ENCODE results near the gene PARS2. TPM values are rescaled to one million over a fixed set of nuclear protein-coding genes. Genes with fewer than 3 reads are reported as not detected.

PARS2 gene
- total RNA-seq, 1 donor from 2014 or later, result 5.1 TPM

DNA sequence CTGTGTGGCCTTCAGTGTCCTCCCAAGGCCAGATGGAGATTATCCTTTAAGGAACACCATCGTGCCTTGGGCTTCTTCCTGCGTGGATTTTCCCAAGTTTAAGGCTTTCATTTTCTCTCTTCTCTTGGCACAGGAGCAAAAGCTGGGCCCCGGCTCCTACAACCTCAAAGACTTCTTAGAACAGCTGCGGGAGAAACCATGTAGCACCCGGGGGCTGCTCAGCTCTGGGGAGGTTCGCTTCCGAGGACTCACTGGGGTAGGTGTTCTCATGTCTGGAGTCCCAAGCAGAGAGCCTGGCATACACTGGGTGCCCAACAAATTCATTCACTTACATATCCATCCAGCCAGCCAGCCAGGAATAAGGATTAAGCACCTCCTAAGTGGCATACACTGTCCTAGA, 43.4 kb upstream of the PARS2 start:
- Histone ChIP-seq H3K4me3 (no peak overlapping the region), H3K9me3 (replicated peaks) (no peaks in the 10 kb centered on the region), H3K4me1 (no peaks in the 10 kb centered on the region), H3K27me3 (ENCODE audit: low read depth) (peaks cover 29% of the 10 kb centered on the region), H3K27ac (replicated peaks) (no peak overlapping the region), H3K36me3 (no peaks in the 10 kb centered on the region)
- no peak for DNase-seq
- TF ChIP-seq, protein P1, sequence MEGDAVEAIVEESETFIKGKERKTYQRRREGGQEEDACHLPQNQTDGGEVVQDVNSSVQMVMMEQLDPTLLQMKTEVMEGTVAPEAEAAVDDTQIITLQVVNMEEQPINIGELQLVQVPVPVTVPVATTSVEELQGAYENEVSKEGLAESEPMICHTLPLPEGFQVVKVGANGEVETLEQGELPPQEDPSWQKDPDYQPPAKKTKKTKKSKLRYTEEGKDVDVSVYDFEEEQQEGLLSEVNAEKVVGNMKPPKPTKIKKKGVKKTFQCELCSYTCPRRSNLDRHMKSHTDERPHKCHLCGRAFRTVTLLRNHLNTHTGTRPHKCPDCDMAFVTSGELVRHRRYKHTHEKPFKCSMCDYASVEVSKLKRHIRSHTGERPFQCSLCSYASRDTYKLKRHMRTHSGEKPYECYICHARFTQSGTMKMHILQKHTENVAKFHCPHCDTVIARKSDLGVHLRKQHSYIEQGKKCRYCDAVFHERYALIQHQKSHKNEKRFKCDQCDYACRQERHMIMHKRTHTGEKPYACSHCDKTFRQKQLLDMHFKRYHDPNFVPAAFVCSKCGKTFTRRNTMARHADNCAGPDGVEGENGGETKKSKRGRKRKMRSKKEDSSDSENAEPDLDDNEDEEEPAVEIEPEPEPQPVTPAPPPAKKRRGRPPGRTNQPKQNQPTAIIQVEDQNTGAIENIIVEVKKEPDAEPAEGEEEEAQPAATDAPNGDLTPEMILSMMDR (IDR thresholded peaks at IDR 0.05; ENCODE audit: borderline replicate concordance), result no peak
- intact Hi-C loops (cut with micrococcal nuclease), result loop anchor here (10.0 kb wide), 1 partner anchor 733 kb away; no protein-coding TSS in a partner anchor

DNA sequence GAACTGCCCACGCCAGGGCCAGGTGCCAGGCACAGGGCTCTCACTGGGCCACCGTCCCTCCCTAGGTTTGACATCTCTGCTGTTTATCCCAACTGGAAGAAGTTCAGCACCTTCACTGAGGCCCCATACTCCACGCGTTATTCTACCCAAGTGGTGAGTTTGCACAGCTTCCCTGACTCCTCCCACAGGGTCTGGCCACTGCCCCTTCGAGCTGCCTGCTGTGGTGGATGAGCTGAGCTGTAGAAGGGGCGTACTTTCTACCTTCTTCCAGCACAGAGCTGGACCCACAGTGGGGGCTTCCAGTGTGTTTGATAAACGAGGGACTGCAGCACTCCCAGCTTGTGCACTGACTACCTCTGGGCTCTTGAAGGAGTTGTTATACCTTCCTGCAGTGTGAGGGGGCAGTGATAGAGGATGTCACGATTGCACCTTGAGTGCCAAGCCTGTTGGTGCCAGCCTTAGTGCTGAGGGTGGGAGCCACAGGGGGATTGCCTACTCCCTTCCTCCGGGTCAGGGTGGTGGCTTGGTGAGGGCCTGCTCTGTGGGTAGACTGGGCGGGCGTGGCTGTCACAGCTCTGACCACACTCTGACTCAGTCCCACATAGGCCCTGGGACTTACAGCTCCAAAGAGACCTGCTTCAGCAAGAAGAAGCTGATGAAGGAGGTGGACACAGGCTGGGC, 42.7 kb upstream of the PARS2 start:
- H3K36me3 ChIP-seq, result no peaks in the 10 kb centered on the region
- no peaks in the 10 kb centered on the region for H3K4me1 ChIP-seq
- no peak overlapping the region for H3K27ac ChIP-seq (replicated peaks)
- TF ChIP-seq, protein P1 (IDR thresholded peaks at IDR 0.05; ENCODE audit: borderline replicate concordance), result no peak
- H3K27me3 ChIP-seq (ENCODE audit: low read depth), result peaks cover 35% of the 10 kb centered on the region
- intact Hi-C loops (cut with micrococcal nuclease), result loop anchor here (10.0 kb wide), 1 partner anchor 732 kb away; no protein-coding TSS in a partner anchor
- no peaks in the 10 kb centered on the region for H3K9me3 ChIP-seq (replicated peaks)
- no peak overlapping the region for H3K4me3 ChIP-seq
- no peak for DNase-seq

DNA sequence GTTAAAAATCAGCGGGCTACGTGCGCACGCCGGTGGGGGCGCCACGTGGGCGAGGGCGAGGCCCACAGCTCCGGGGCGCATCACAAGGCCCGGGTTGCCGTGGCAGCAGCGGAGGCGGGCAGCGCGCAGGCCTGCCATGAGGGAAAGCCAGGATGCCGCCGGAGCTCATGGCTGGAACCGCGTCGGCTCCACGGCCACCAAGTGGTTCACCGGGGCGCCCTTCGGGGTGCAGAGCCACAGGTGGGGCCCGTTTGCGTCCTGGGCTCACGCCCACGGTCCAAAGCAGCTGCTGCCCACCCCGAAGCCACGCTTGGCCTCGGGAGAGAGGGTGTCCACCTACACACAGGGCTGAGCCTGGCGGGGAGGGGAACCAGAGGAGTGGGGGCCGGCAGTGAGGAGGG, 41.7 kb upstream of the PARS2 start:
- Histone ChIP-seq H3K4me3 (no peak overlapping the region), H3K27ac (replicated peaks) (no peak overlapping the region), H3K9me3 (replicated peaks) (no peaks in the 10 kb centered on the region), H3K27me3 (ENCODE audit: low read depth) (peaks cover 46% of the 10 kb centered on the region), H3K36me3 (no peaks in the 10 kb centered on the region), H3K4me1 (peaks cover 5% of the 10 kb centered on the region)
- intact Hi-C loops (cut with micrococcal nuclease), result loop anchor here (10.0 kb wide), 1 partner anchor 731 kb away; no protein-coding TSS in a partner anchor
- TF ChIP-seq, protein P1 (IDR thresholded peaks at IDR 0.05; ENCODE audit: borderline replicate concordance), result no peak
- no peak for DNase-seq

DNA sequence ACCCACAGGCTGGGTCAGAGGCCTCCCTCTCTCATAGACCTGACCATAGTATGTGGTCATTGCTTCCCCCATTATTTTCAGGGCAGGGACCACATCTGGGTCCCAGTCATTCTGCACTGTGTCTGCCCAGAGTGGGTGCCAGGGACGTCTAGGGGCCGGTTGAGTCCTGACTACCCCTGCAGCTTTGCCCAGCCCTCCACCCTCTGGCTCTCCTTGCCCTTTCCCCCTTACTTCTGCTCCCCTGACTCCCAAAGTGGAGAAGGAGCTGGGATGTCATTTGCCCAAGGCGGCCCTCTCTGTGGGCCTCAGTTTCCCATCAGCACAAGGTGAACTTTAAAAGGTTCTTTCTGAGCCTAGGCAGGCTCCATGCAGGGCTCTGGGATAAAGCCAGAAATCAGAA, 41.1 kb upstream of the PARS2 start:
- TF ChIP-seq, protein P1 (IDR thresholded peaks at IDR 0.05; ENCODE audit: borderline replicate concordance), result no peak
- Histone ChIP-seq H3K4me1 (peaks cover 10% of the 10 kb centered on the region), H3K4me3 (no peak overlapping the region), H3K27me3 (ENCODE audit: low read depth) (peaks cover 51% of the 10 kb centered on the region), H3K9me3 (replicated peaks) (no peaks in the 10 kb centered on the region), H3K27ac (replicated peaks) (no peak overlapping the region), H3K36me3 (no peaks in the 10 kb centered on the region)
- intact Hi-C loops (cut with micrococcal nuclease), result loop anchor here (10.0 kb wide), 1 partner anchor 731 kb away; no protein-coding TSS in a partner anchor
- no peak for DNase-seq

DNA sequence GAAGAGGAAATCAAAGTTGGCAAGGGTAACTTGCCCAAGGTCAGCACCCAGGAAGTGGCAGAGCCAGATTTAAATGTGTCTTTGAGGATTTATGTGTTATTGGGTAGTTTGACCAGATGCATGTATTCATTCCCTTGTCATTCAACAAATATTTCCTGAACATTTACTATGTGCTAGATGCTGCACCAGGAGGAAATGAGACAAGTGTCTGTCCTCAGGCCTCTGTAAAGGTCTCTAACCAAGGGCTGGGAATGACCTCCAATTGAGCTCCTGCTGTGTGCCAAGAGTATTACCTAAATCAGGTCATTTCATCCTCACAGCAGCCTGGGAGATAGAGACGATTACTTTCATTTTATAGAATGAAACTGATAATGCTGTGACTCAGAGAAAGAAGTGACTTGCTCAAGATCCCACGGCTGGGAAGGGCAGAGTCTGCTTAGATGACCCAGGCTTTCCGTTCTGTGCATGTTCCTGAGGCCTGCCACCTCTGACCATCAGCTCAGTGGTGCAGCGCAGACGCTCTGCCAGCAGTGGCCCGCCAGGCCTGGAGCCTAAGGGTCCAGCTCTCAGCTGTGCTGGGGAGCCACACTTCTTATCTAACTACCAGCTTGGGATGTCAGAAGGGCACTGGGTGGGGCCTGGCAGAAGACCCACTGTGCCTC, 40.3 kb upstream of the PARS2 start:
- H3K4me1 ChIP-seq, result peaks cover 10% of the 10 kb centered on the region
- no peaks in the 10 kb centered on the region for H3K36me3 ChIP-seq
- peaks cover 60% of the 10 kb centered on the region for H3K27me3 ChIP-seq (ENCODE audit: low read depth)
- H3K4me3 ChIP-seq, result no peak overlapping the region
- intact Hi-C loops (cut with micrococcal nuclease), result loop anchor here (10.0 kb wide), 1 partner anchor 730 kb away; no protein-coding TSS in a partner anchor
- H3K9me3 ChIP-seq (replicated peaks), result no peaks in the 10 kb centered on the region
- no peak overlapping the region for H3K27ac ChIP-seq (replicated peaks)
- TF ChIP-seq, protein P1 (IDR thresholded peaks at IDR 0.05; ENCODE audit: borderline replicate concordance), result no peak
- no peak for DNase-seq
